ENCODE measurements around the gene ZNF41.

GRCh38 chrX:47456080-47456479 lies 26.9 kb downstream of the ZNF41 start:
- TF ChIP-seq SIN3A (IDR thresholded peaks at IDR 0.05; ENCODE audit: borderline replicate concordance, insufficient read depth, low read depth, low read length) (no peak), CTCF (IDR thresholded peaks at IDR 0.05) (no peak), POLR2AphosphoS5 (IDR thresholded peaks at IDR 0.05; ENCODE audit: low read depth, low read length) (no peak)
